Gastrocnemius medialis (tissue), 4 donors: ENCODE measurements around the gene NEB.

Experiments used
- POLR2A ChIP-seq, 2 donors: fragments of 450-650 bp; IDR thresholded peaks; one replicate each; pipeline ENCODE4 v1.6.1; 2017; ENCODE audit warnings: antibody characterized with exemption in 2 of 2, mild to moderate bottlenecking in 2 of 2, moderate library complexity in 2 of 2
- TF ChIP-seq, protein P1 (sequence below), 5 experiments: fragments of 450-650 bp in 3 of 5; fragments of 200-600 bp in 2 of 5; sonication (generic) in 2 of 5; IDR thresholded peaks in 4 of 5; conservative IDR thresholded peaks in 1 of 5; 1 replicate in 4 of 5; 2 replicates in 1 of 5; pipeline ENCODE4 v1.5.1; 2016 to 2019; ENCODE audit warnings: antibody characterized with exemption in 5 of 5, mild to moderate bottlenecking in 3 of 5, moderate library complexity in 3 of 5

DNA sequence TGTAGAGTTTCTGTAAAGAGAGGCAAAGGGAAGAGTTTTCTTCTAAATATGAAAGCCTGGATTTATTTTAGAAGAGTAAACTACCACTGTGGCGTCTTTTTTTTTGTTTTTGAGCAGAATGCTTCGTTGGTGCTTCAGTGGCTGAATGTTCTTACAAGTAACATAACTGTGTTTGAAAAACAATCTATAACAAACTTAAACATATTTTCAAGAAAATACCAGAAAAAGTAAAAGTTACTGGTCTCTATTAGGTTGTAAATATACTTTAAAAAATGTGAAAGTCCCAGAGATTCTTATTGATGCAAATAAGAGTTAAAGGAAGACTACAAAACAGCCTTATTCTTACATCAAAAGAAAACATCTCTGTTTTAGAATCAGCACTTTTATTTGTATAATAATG lies 76.2 kb downstream of the NEB start:
- TF ChIP-seq POLR2A (IDR thresholded peaks at IDR 0.05), result no peak
- TF ChIP-seq, protein P1, sequence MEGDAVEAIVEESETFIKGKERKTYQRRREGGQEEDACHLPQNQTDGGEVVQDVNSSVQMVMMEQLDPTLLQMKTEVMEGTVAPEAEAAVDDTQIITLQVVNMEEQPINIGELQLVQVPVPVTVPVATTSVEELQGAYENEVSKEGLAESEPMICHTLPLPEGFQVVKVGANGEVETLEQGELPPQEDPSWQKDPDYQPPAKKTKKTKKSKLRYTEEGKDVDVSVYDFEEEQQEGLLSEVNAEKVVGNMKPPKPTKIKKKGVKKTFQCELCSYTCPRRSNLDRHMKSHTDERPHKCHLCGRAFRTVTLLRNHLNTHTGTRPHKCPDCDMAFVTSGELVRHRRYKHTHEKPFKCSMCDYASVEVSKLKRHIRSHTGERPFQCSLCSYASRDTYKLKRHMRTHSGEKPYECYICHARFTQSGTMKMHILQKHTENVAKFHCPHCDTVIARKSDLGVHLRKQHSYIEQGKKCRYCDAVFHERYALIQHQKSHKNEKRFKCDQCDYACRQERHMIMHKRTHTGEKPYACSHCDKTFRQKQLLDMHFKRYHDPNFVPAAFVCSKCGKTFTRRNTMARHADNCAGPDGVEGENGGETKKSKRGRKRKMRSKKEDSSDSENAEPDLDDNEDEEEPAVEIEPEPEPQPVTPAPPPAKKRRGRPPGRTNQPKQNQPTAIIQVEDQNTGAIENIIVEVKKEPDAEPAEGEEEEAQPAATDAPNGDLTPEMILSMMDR (IDR thresholded peaks at IDR 0.05 in 4 of 5, conservative IDR thresholded peaks at IDR 0.05 in 1 of 5), result no peak
